Measurements from ENCODE around the gene WFIKKN1.

The WFIKKN1 gene

DNA sequence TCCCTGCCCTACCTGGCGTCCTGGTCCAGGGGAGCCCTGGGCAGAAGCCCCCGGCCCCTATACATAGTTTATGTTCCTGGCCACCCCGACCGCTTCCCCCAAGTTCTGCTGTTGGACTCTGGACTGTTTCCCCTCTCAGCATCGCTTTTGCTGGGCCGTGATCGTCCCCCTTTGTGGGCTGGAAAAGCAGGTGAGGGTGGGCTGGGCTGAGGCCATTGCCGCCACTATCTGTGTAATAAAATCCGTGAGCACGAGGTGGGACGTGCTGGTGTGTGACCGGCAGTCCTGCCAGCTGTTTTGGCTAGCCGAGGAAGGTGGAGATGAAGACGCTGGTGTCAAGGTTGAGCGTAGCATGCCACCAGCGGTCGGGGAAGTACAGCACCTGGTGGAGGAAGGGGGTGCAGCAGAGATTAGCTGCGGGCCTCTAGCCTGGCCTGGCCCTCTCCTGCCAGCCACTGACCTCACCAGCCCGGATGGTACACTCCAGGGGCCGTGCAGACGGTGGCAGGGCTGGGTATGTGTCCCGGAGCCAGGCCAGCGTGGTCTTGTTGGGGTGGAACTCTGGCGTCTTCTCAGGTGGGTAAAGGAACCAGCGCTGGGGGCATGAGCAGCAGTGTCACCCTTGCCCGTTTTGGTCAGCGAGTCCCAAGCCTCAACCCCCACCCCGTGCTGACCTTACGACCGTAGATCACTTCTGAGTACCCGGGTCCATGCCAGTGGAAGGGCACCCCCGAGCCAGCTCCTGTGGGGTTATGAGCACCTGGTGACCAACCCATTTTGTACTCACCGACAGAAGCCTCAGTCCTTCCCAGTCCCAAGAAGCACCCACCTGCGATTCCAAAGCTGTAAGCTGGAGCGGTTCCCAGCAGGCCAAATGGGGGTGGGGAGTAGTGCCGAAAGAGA, 52.0 kb downstream of the WFIKKN1 start:
- peaks cover 38% of the 10 kb centered on the region for H3K36me3 ChIP-seq (ENCODE audit: insufficient read depth, low read length)
- no peaks in the 10 kb centered on the region for H3K9me2 ChIP-seq (ENCODE audit: low read depth, low read length)
- H3K4me1 ChIP-seq (ENCODE audit: insufficient read depth, low read length, severe bottlenecking) = peaks cover 44% of the 10 kb centered on the region
- H2AFZ ChIP-seq (ENCODE audit: low read length) = no peak overlapping the region
- peak overlapping the region; percentile 86 for H3K4me3 ChIP-seq (ENCODE audit: low read depth, low read length, poor library complexity, severe bottlenecking)
- peak overlapping the region; percentile 98 for H3K4me2 ChIP-seq (ENCODE audit: low read length)
- H3K9me3 ChIP-seq (ENCODE audit: low read length) = no peaks in the 10 kb centered on the region
- H3K27ac ChIP-seq (ENCODE audit: low read depth, low read length, poor library complexity, severe bottlenecking) = no peak overlapping the region
- peak overlapping the region; percentile 82; the same call in 1 of the 2 replicates for H3K9ac ChIP-seq (ENCODE audit: low read length)
- H4K20me1 ChIP-seq (ENCODE audit: insufficient read depth, low read length) = no peaks in the 10 kb centered on the region
- no peaks in the 10 kb centered on the region for H3F3A ChIP-seq (ENCODE audit: insufficient read depth, low read length)
- no peaks in the 10 kb centered on the region for H3K27me3 ChIP-seq (ENCODE audit: insufficient read depth, low read length)
- TF ChIP-seq, protein P1, sequence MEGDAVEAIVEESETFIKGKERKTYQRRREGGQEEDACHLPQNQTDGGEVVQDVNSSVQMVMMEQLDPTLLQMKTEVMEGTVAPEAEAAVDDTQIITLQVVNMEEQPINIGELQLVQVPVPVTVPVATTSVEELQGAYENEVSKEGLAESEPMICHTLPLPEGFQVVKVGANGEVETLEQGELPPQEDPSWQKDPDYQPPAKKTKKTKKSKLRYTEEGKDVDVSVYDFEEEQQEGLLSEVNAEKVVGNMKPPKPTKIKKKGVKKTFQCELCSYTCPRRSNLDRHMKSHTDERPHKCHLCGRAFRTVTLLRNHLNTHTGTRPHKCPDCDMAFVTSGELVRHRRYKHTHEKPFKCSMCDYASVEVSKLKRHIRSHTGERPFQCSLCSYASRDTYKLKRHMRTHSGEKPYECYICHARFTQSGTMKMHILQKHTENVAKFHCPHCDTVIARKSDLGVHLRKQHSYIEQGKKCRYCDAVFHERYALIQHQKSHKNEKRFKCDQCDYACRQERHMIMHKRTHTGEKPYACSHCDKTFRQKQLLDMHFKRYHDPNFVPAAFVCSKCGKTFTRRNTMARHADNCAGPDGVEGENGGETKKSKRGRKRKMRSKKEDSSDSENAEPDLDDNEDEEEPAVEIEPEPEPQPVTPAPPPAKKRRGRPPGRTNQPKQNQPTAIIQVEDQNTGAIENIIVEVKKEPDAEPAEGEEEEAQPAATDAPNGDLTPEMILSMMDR (IDR thresholded peaks at IDR 0.05; ENCODE audit: low read length) = no peak
- no peak for TF ChIP-seq EZH2 (IDR thresholded peaks at IDR 0.05; ENCODE audit: borderline replicate concordance, low read length)
- H3K79me2 ChIP-seq (ENCODE audit: insufficient read depth, low read length) = 0 out of 2 replicates have a peak, but pooled peaks cover 8% of the 10 kb centered on the region

DNA sequence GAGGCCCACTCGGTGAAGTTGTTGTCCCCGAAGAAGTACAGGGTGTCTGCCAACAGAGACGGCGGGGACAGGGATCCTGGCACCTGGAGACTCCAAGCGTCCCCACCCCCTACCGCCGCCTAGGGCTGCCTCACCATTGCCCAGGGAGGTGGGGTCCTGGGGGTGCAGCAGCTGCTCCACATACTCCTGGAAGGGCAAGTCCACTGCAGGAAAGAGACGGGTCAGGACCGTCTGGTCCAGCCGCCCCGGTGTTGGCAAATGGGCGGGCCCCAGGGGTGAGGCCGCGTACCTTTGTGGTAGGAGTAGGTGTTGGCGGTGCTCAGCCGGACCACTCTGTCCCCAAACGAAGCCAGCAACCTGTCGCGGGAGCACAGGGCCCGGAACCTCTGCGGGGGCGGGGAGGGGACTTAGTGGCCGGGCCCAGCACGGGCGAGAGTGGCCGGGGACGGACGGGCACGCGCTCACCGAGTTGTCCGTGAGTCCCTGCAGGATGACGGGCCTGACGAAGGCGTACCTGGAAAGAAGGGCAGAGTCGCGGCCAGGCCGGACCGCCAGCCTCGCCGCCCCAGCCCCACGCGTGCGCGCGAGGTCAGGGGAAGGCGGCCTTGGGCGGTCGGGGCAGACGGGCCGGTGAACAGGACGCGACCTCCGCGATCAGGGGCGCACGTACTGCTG, 52.7 kb downstream of the WFIKKN1 start:
- no peak for TF ChIP-seq EZH2 (IDR thresholded peaks at IDR 0.05; ENCODE audit: borderline replicate concordance, low read length)
- TF ChIP-seq, protein P1 (IDR thresholded peaks at IDR 0.05; ENCODE audit: low read length) = no peak
- Histone ChIP-seq H3K27me3 (ENCODE audit: insufficient read depth, low read length) (no peaks in the 10 kb centered on the region), H3K27ac (ENCODE audit: low read depth, low read length, poor library complexity, severe bottlenecking) (peak overlapping the region; percentile 7), H3K79me2 (ENCODE audit: insufficient read depth, low read length) (0 out of 2 replicates have a peak, but pooled peaks cover 8% of the 10 kb centered on the region), H4K20me1 (ENCODE audit: insufficient read depth, low read length) (no peaks in the 10 kb centered on the region), H3K9me2 (ENCODE audit: low read depth, low read length) (no peaks in the 10 kb centered on the region), H3K4me2 (ENCODE audit: low read length) (peak overlapping the region; percentile 98), H3F3A (ENCODE audit: insufficient read depth, low read length) (no peaks in the 10 kb centered on the region), H2AFZ (ENCODE audit: low read length) (no peak overlapping the region), H3K9me3 (ENCODE audit: low read length) (no peaks in the 10 kb centered on the region), H3K4me1 (ENCODE audit: insufficient read depth, low read length, severe bottlenecking) (peaks cover 46% of the 10 kb centered on the region), H3K9ac (ENCODE audit: low read length) (peak overlapping the region; percentile 82), H3K4me3 (ENCODE audit: low read depth, low read length, poor library complexity, severe bottlenecking) (peak overlapping the region; percentile 86), H3K36me3 (ENCODE audit: insufficient read depth, low read length) (peaks cover 38% of the 10 kb centered on the region)
